ENCODE data around the gene COL6A1.
"Not testable (repeated sequence)": the region's sequence is repeated elsewhere in the genome, so short reads cannot be mapped to it uniquely, and the experiment has no call there.

The COL6A1 gene

GRCh38 chr21:45994759-45995685, 13.5 kb downstream of the COL6A1 start:
- DNase-seq: no peak

GRCh38 chr21:45995686-45996179, 14.2 kb downstream of the COL6A1 start:
- no peak for DNase-seq

- DNase-seq: no peak
Observed at GRCh38 chr21:45996311-45997204, 15.0 kb downstream of the COL6A1 start.

- no peak for DNase-seq
Observed at GRCh38 chr21:45997205-45997494, 15.6 kb downstream of the COL6A1 start.

GRCh38 chr21:45997495-45998275, 16.1 kb downstream of the COL6A1 start:
- DNase-seq: no peak

- DNase-seq: no peak
Observed at GRCh38 chr21:45998276-45998701, 16.7 kb downstream of the COL6A1 start.

GRCh38 chr21:45998871-45999580, 17.5 kb downstream of the COL6A1 start:
- DNase-seq: no peak

- no peak for DNase-seq
Observed at GRCh38 chr21:45999581-46000181, 18.1 kb downstream of the COL6A1 start.

GRCh38 chr21:46000182-46000730, 18.7 kb downstream of the COL6A1 start:
- no peak for DNase-seq

GRCh38 chr21:46000731-46001641, 19.4 kb downstream of the COL6A1 start:
- no peak for DNase-seq

GRCh38 chr21:46001821-46002681, 20.5 kb downstream of the COL6A1 start:
- DNase-seq: no peak

GRCh38 chr21:46002841-46003574, 21.4 kb downstream of the COL6A1 start:
- DNase-seq: no peak

- DNase-seq: no peak
Observed at GRCh38 chr21:46003575-46004007, 22.0 kb downstream of the COL6A1 start.

- no peak for DNase-seq
Observed at GRCh38 chr21:46004168-46004861, 22.7 kb downstream of the COL6A1 start.

- no peak for DNase-seq
Observed at GRCh38 chr21:46005081-46005480, 23.5 kb downstream of the COL6A1 start.

- no peak for DNase-seq
Observed at GRCh38 chr21:46005481-46005881, 23.9 kb downstream of the COL6A1 start.

GRCh38 chr21:46005894-46006546, 24.4 kb downstream of the COL6A1 start:
- not testable (repeated sequence) for DNase-seq

Measured in NCI-H510A treated with DMSO at 0.1 percent for 48 hours (cell line).